Activated T-cell treated with anti-CD3 and anti-CD28 coated beads, Interleukin-2, amount 50 U/mL, for 24 hours (primary cell): ENCODE measurements around the gene NOVA2.
A peak's percentile ranks its signal among the peaks of the same experiment; 100 is the strongest.

ENCODE experiments used
- DNase-seq: peaks from one replicate; pipeline ENCODE4 v3.0.0-alpha.2; 2020
- H3K27ac Mint-ChIP-seq: 2 replicates; pipeline ENCODE4 v1.8.0; 2020; ENCODE audit warnings: mild to moderate bottlenecking, mixed read lengths
- H3K27me3 Mint-ChIP-seq: 2 replicates; pipeline ENCODE4 v1.8.0; 2020; ENCODE audit warnings: mixed read lengths
- H3K36me3 Mint-ChIP-seq: 2 replicates; pipeline ENCODE4 v1.8.0; 2020; ENCODE audit warnings: low read depth, mixed read lengths
- H3K4me1 Mint-ChIP-seq: 2 replicates; pipeline ENCODE4 v1.8.0; 2020; ENCODE audit warnings: low read depth, mixed read lengths
- H3K4me3 Mint-ChIP-seq: 2 replicates; pipeline ENCODE4 v1.8.0; 2020; ENCODE audit warnings: mild to moderate bottlenecking, moderate library complexity, mixed read lengths
- H3K9me3 Mint-ChIP-seq: 2 replicates; pipeline ENCODE4 v1.8.0; 2020; ENCODE audit warnings: mixed read lengths

Gene NOVA2

DNA sequence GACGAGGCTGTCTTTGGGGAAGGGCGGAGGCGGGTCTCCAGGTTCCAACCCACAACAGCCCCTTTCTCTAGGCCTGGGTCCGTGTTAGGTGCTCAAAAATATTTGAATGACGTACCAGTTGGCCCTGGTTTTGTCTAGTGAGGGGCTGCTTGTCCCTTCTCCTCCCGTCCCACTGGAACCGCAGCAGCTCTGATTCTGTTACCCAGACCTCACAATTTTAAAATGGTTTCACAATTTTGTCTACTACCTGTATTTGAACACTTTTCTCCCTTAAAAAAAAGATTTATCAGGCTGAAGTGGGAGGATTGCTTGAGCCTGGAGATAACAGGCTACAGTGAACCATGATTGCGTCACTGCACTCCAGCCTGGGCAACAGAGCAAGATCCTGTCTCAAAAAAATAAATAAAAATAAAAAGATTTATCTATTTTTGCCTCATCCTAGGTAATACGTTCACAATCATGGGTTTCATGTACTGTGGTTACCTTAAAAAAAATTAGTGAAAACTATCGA is 86.4 kb downstream of the NOVA2 start:
- peaks cover 28% of the 10 kb centered on the region for H3K4me1 Mint-ChIP-seq
- H3K4me3 Mint-ChIP-seq: peak overlapping the region; percentile 86
- H3K27ac Mint-ChIP-seq: peak overlapping the region; percentile 97
- H3K9me3 Mint-ChIP-seq: no peaks in the 10 kb centered on the region
- DNase-seq: no peak
- H3K36me3 Mint-ChIP-seq: peaks cover 11% of the 10 kb centered on the region
- H3K27me3 Mint-ChIP-seq: no peaks in the 10 kb centered on the region

DNA sequence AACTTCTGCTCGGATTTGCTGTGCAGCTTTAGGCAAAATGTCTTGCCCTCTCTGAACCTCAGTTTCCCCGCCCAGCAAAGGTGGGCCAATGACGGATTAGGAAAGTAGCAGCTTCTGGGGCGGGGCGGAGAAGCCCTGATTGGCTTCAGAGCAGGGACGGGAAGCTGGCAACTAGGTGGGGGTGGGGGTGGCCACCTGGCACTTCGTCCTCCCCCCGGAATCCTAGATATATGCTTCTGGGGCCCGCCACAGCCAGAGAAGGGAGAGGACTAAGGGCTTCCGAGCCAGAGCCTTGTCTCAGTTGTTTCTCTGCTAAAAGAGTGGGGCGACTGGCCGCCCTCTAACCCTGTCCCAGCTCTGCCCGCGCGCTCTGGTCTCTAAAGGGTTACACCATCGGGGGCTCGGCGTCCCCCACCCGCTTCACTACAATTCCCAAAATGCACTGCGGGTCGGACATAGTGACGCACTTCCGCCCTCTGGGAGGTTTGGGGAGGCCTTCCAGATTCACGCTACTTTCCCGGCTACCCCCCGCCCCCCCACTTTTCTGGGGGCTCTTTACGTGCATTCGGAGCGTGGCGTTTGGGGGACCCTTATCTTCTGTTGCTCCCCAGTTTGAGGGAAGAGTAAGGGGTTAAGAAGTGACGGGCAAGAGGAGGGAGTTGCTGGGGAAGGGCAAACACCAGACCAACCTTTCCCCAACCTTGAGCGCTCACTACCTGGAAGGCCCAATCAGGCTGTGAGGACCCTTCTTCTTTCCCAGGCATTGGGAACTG is 87.1 kb downstream of the NOVA2 start:
- no peaks in the 10 kb centered on the region for H3K27me3 Mint-ChIP-seq
- peak overlapping the region; percentile 97 for H3K27ac Mint-ChIP-seq
- peaks cover 11% of the 10 kb centered on the region for H3K36me3 Mint-ChIP-seq
- H3K4me3 Mint-ChIP-seq: peak overlapping the region; percentile 86
- DNase-seq: peak; percentile 92
- peaks cover 32% of the 10 kb centered on the region for H3K4me1 Mint-ChIP-seq
- H3K9me3 Mint-ChIP-seq: no peaks in the 10 kb centered on the region

DNA sequence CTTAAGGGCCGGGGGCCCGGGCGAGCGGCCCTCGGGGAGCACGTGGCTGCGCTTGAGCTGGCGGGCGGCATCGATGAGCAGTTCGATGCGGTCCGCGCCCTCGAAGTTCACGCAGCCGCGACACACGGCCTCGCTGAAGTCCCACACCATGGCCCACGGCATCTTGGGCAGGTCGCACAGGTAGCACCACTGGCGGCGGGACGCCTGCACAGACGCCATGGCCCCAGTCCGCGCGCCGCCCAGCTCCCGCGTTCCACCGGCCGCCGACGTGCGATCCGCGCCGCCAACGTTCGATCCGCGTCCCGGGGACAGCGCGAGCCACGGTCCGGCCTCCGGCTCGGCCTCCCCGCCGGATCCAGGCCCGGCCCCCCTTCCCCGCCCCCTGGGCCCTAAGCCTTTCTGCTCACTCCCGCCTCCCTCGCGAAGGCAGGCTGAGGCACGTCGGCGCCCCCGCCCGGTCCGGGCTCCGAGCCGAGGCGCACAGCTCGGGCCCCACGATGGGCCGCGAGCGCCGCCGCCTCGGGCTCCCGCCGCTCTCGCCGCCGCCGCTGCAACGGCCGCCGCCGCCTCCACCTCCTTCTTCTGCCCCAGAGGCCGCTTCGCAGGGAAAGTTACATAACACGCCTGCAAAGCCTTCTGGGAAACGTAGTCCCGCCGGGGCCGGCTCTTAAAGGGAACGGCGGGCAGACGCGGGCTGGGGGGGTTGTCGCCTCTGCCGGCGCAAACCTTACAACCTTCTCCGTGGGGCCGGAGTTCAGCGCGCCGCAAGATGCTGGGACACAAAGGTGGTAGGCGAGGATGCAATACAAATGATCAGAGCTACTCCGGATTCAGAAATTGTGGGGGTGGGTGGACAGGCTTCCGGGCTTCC is 87.9 kb downstream of the NOVA2 start, which contains the start of gene IRF2BP1:
TSS of gene IRF2BP1 (minus strand) at position 586 of the 871 bp plus-strand sequence. CDS start at position 219, 367 bp downstream.
- DNase-seq: peak; percentile 90
- Mint-ChIP-seq H3K4me1 (peaks cover 38% of the 10 kb centered on the region), H3K27ac (peak within 1 kb of the TSS; percentile 97), H3K9me3 (no peaks in the 10 kb centered on the region), H3K4me3 (peak within 1 kb of the TSS; percentile 86), H3K36me3 (peaks cover 11% of the 10 kb centered on the region), H3K27me3 (peaks cover 3% of the 10 kb centered on the region)

DNA sequence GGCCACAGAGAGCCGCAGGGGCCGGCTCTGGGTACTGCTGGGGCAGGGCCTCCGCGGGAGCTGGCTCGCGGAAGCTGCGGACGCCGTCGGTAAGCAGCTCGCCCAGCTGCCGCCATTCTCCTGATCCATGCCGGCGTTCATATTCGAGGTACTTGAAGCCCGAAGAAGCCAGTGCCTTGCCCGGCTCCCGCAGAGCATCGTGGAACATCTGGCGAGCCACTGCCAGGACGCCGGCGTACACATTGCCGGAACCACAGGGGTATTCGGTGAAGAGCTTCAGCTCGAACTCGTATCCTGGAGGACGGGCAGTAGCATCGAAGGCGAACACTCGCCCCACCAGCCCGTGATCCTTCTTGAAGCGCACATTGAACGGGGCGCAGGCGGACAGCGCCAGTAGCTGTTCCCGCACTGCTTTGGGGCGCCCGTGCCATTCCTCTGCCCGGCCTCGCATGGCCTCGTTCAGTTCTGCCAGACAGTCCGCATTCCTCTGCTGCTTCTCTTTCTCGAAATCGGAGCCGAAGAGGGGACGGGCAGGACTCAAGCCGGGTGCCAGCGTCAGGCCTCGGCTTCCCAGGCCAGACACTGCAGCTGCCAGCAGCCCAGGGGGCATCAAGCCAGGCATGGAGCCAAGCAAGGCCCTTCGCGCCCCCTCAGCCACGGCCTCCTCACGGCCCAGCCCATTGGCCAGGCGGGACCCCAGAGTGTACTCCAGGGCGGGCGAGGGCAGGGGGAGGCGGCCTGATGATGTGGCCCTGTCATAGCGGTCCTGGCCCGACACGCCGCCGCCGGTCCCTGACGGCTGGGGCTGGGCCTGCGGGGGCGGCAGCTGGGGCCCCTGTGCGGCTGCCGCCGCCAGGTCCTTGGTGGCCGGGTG is 88.7 kb downstream of the NOVA2 start:
- DNase-seq: peak; percentile 54
- Mint-ChIP-seq H3K4me3 (peak overlapping the region; percentile 70), H3K27ac (peak overlapping the region; percentile 18), H3K9me3 (no peaks in the 10 kb centered on the region), H3K4me1 (peaks cover 38% of the 10 kb centered on the region), H3K36me3 (peaks cover 8% of the 10 kb centered on the region), H3K27me3 (peaks cover 3% of the 10 kb centered on the region)

DNA sequence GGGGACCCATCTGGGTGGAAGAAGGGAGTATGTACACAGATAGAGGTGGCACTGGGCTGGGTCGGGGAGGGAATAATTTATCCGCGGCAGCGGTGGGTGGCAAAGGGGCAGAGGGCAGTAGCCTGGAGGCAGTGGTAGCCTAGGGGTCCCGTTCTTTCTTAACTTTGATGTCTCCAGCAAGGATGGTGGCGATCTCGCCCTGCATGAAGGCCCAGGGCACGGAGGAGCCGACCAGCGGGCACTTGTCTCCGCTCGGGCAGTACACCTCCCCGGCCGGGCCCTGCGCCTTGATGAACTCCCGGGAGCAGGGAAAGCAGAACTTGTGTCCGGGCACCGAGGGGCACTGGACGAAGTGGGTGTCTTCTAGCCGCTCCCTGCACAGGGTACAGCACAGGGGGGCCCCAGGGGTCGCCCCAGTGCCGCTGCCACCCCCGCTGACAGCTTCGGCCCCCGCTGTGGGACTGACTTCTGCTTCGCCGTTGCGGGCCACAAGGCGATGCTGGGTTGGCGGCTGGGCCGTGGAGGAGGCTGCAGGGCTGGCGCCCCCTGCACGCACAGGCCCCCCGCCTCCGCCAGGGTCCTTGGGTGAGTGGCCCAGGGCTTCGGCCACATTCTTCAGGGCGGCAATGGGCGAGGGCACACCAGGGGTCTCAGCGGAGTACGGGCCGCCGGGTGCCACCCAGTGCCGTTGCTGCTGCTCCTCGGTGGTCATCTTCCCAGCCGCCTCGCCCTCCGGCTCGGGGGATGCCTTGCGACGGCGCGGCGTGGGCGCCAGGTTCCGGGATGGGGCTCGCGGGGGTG is 89.6 kb downstream of the NOVA2 start:
- peak overlapping the region; percentile 83 for H3K4me3 Mint-ChIP-seq
- no peaks in the 10 kb centered on the region for H3K9me3 Mint-ChIP-seq
- no peak for DNase-seq
- peaks cover 8% of the 10 kb centered on the region for H3K36me3 Mint-ChIP-seq
- peak overlapping the region; percentile 29 for H3K27ac Mint-ChIP-seq
- peaks cover 3% of the 10 kb centered on the region for H3K27me3 Mint-ChIP-seq
- H3K4me1 Mint-ChIP-seq: peaks cover 38% of the 10 kb centered on the region
